Dermis microvascular lymphatic vessel endothelial cell (primary cell): ENCODE data around the gene DPCD. TPM values are rescaled to one million over a fixed set of nuclear protein-coding genes. Genes with fewer than 3 reads are reported as not detected.
"Not testable (repeated sequence)": the region's sequence is repeated elsewhere in the genome, so short reads cannot be mapped to it uniquely, and the experiment has no call there.

Experiments used
- DNase-seq, 2 donors: peaks; one replicate each; pipeline versions ENCODE4 v3.0.0 to v3.0.0-alpha.2; 2010; ENCODE audit warnings: low read depth in 2 of 2
- total RNA-seq: library from RNA; depleted of rRNA; stranded (reverse); fragments of >200 nt; gene quantifications from 2 replicates; pipeline ENCODE4 v1.2.1, GENCODE V29; 2014

DPCD gene
- total RNA-seq, 1 donor from 2014 or later, result 16.4 TPM

- no peak for DNase-seq
Observed at GRCh38 chr10:101617102-101617823, 29.1 kb downstream of the DPCD start.

GRCh38 chr10:101617824-101618568 lies 29.9 kb downstream of the DPCD start:
- no peak for DNase-seq

GRCh38 chr10:101618871-101619270 lies 30.8 kb downstream of the DPCD start:
- no peak for DNase-seq

DNA sequence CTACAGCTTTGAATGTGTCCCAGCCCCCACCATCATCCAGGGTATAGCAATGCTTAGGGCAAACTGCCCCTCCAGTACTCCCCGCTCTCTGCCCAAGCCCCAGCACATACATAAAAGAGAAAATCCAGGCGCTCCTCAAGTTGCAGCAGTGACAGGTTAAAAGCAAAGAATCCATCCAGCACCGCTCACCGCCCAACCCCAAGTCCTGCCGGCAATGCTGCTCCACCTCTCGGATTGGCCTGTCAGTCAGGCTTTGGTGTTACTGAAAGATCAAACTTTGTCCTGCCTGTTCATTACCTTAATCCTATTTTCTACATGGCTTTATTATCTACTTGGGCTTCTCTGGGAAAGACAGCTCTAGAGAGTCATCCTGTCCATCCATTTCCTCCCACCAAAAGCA lies 31.9 kb downstream of the DPCD start:
- no peak for DNase-seq

GRCh38 chr10:101623528-101623927 lies 35.4 kb downstream of the DPCD start:
- DNase-seq, result no peak

DNA sequence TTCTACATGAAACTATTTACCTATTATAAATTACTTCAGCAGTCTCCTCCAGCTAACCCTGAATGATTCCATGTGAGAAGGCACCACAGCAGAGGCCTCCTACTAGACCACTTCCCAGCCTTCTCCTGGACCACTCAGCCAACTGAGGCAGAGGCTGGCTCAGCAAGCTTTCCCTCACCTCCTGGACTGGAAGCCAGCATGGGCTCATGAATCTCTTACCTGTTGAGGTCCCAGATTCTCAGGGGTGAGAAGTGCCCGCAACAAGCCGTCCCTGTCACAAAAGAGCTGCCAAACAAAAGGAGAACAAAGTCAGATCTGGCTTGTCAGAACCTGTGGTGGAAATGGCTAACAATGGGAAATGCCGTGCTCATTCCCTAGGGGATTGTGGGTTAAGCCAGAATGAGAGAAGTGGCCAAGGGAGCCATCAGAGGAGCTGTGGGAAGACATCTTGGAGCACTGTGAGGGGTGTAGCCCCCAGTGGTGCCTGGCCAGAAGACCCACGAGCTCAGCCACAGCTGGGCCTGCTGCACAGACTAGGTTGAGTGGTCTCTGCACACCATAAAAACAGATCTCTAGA lies 36.5 kb downstream of the DPCD start:
- no peak for DNase-seq

DNA sequence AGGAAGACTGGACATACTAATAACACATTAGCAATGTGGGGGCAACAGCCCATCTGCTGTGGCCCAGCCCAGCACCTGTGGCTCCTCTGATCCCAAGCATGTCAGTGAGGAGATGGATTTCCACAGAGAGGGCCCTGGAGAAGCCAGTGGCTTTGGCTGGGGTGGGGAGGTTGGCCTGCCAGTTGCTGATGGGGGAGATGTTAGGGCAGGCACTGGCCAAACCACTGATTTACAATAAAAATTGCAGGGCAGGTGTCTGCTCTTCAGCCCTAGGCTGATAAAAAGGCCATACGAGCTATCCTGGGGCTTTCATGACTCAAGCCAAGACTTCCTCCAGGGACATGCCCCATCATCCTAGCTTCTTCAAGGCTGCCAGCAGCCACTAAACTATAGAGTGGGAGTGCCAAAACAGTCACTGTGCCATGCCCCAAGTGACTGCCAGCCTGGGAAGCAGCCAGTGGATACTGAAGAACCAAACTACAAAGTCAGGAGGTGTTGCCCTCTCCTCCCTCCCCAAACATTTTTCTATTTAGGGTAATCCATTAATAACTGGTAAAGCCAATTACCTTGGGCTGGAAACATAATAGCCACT lies 37.8 kb downstream of the DPCD start:
- no peak for DNase-seq

DNA sequence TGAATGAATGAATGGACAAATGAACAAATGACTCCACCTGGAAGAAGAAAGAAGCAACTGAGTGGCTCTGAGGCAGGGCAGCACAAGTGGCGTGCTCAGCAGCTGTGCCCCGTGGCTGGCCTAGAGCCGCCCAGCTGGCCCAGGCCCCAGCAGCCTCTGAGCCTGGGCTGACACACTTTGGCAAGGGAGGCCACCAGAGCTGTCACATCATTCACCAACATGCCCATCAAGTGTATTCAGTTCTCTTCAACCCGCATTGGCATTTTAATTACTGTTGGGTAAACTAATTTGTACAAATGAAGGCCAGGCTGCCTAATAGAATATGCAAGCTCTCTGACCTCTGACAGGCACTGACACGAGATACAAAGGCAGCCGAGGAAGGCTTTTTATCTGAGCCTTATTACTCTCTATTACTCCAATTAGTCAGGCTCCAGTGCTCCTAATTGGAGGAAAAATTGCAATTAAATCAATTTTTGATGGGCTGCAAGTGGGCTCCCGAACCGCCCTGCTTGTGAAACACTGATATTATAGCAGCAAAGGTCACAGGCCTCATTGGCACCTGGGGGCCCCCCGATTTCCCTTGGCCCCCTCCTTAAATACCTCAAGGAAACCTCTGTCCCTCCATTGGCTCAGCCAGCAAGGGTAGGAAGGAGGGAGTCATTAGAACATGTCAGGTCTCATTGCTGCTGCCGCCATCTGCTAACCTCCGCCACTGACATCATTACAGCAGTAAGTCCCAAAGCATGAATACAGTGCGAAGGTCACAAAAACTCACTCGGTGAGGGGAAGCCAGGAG lies 41.9 kb downstream of the DPCD start:
- DNase-seq, result no peak

DNA sequence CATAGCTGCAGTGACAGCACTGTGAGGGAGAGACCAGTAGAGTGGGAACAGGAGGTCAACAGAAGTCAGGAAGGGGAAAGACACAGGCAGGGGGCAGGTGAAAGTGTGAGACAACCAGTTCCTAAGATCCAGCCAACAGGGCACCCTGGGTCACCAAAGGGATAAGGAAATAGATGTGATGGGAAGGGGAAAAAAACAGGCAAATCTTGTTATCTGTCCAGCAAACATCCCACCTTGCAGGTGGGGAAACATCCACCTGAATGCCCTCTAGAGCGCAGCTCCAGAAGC lies 42.5 kb downstream of the DPCD start:
- no peak for DNase-seq

DNA sequence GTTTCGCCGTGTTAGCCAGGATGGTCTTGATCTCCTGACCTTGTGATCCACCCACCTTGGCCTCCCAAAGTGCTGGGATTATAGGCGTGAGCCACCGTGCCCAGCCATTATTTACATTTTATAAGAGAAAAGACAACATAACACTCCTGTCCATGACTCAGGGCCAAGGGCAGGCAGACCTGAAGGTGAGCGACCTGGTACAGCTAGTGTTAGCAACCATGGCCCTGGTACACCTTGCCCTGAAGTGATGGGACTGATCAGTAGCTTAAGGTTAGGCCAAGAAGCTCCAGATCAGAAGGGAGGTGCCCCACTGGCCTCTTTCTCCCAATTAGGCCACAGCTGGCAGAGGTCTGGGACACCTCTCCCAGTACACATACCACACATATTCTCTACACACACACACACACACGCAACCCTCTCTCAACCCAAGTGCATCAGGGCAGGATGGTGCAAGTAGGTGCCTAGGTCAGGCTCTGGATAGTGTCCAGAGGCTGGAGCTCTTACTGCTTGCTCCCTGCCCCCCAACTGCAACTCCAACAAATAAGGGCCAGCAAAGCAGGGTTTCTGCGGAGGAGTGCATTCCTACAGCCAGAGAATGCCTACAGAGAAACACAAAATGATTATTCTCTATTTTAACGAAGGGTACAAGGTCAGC lies 43.8 kb downstream of the DPCD start:
- DNase-seq, result no peak

GRCh38 chr10:101633510-101633909 lies 45.4 kb downstream of the DPCD start:
- DNase-seq, result not testable (repeated sequence)

GRCh38 chr10:101639141-101639900 lies 51.2 kb downstream of the DPCD start:
- DNase-seq, result no peak

DNA sequence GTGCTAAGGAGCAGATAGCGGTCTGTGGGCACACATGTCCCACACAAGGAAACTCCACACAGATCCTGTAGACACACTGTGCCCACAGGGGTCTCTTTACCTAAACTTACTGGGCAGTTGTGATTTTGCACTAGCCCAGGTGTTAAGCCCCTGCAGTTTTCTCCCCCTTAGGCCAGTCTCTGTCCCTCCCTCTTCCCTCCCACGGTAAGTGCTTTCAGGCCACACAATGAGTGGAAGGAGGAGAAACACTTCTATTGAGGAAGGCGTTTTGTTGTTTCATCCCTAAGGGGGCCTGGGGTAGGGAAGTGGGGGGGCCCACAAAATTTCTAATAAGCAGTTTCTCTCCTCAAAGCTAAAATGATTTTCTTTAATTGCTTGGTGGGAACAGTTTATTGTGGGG lies 55.4 kb downstream of the DPCD start:
- no peak for DNase-seq

DNA sequence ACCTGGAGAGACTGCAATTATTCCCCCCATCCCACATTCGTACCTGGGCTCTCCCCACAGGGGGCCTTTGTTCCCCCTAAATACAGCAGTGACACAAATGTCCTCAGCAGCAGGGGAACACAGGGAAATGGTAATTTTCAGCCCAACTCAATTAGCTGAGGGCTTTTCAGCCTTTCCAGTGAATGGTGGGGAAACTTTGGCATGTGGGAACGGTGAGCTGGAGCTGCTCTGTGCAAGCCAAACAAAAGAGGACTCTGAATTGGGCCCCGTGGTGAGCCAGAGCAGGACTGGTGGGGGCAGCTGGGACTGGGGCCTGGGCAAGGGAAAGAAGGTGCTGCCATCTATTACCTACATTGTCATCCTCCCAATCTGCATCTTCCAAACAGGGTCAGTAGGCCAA lies 55.9 kb downstream of the DPCD start:
- no peak for DNase-seq

DNA sequence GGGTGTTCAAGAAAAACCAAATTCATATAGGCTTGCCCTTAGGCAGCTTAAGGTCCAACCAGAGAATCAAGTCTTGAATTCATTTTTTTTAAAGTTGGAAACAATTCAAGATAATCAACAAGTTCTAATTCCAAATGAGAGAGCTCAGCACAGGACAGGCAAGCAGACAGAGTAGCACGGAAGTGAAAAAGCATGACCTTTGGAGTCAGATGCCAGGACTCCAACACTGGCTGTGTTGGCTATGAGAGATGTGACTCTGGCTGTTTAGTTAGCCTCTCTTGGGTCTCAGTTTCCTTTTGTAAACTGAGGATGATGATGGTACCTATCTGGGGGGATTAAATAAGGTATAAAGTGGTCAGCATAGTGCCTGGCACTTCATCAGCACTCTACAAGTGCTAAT lies 57.5 kb downstream of the DPCD start:
- no peak for DNase-seq

GRCh38 chr10:101646364-101646763 lies 58.2 kb downstream of the DPCD start:
- no peak for DNase-seq

DNA sequence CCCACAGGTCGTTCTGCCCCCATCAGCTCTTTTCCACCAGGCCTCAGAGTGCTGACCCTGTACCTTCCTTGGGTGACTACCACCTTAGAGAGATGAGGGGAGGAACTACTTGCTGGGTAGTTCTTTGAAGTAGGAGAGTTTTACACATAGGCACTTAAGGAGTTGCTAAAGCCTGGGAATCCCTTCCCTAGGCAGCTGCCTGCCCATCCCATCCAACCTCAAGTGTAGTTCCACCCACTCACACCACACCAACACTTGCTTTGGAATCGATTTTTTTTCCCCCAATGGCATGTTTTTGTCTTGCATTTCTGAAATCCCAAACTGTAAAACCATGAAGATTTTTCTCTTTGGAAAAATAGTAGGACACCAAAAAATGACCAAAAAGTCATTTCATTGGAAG lies 59.1 kb downstream of the DPCD start:
- no peak for DNase-seq

DNA sequence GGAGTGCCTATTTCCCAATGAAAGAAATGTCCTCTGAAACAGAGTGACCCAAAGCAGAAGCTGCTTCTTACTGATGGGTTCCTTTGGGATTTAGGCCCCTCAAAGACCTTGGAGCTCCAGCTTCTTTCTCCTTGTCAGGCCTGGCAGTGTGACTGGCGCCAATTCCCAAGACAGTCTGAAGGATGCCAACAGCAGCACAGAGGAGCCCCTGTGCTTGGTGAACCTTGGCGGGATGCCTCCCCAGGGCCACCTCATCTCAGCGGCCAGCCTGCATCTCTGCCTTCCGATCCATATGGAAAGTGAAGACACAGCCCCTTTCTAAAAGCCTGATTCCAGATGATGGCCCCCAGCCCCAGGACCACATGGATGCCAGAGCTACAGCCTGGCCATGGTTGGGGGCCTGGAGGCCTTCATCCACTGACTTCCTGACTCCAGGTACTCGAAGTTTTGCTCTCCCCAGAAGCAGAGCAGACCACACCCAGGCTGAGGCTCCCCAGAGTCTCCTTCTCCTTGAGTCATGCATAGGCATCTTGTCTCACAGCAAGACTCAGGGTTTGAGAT lies 61.5 kb downstream of the DPCD start:
- no peak for DNase-seq

DNA sequence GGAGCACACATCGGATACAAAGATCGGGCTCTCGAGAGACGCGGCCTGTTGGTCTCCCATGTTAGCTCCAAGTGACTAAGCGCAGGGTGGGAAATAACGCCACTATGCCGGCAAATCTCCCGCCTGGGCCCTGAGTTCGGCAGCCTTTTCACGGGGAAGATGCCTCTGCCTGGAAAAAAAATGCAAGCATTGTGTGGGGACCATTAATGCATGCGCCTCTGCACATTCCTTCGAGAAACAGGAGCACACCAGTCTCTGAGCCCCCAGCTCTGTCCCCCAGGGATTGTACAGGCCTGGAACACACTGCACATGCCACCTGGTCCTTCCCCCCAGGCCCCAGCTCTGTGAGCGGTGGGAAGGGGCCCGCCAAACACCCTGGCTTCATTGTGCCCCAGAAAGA lies 62.7 kb downstream of the DPCD start:
- no peak for DNase-seq

- DNase-seq, result no peak
Observed at GRCh38 chr10:101651336-101651735, 63.2 kb downstream of the DPCD start.
